ENCODE data around the gene PPFIA2. TPM values are rescaled to one million over a fixed set of nuclear protein-coding genes. Genes with fewer than 3 reads are reported as not detected.

PPFIA2 gene
- total and polyA plus RNA-seq, 3 donors from 2014 or later = 10.5 to 22.1 (median 18.3) TPM

DNA sequence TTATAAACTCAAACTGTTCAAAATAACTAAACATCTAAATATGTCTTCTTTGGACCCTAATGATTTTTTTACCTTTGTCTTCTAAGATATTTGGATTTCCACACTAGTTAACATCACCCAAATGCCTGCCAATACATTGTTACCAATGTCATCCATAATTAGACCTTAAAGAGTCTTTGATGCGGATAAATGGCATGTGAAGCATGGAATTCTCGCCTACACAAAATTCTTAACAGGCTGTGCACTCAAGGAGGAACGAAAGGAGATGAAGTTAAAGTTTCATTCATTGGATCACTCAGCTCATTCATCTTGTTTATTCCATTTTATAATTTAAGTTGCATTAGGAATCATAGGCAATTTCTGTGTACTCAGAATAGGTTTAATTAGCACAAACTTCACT lies 461.5 kb downstream of the PPFIA2 start:
- Histone ChIP-seq H3K27me3 (no peaks in the 10 kb centered on the region), H3K36me3 (ENCODE audit: low read depth, missing control alignments) (no peaks in the 10 kb centered on the region), H3K27ac (no peak overlapping the region), H3K4me3 (no peak overlapping the region), H3K9me3 (no peaks in the 10 kb centered on the region), H3K4me1 (no peaks in the 10 kb centered on the region)
- no peak for TF ChIP-seq POLR2A (IDR thresholded peaks at IDR 0.05)
- no peak for TF ChIP-seq CTCF (IDR thresholded peaks at IDR 0.05)
- 74 to 76% methylated on average over 3 of the region's 3 CpGs for whole genome bisulfite sequencing, 2 donors
- DNase-seq = no peak
- intact Hi-C loops (cut with DNase I; ENCODE audit: low total_unique reads) = no loop called here

DNA sequence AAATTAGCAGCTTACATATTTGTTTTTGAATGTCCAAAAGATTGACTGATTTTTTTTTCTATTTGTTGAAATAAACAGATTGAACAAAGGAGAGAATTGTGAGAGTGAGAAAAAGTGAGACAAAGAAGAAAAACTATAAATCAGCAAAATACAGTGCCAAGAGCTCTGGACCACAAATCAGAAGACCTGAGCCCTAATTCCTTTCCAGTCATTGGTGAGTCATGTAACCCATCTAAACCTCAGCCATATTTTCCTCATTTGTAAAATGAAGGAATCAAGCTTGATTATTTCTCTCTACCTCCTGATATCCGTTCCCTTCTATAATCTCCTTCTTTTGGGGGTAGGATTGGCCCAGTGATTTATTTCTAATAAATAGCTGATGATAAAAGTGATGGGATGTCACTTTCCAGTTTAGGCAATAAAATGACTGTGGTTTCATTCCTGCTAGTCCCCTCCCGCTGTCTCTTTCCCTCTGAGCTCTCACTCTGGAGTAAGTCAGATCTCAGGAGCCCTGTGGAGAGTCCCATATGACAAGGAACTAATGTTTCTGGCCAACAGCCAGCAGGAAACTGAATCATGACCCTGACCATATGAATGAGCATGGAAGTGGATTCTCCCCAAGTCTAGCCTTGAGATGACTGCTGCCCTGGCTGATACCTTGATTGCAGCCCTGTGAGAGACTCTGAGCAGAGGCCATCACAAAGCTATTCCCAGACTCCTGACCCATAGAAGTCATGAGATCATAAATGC lies 462.4 kb downstream of the PPFIA2 start:
- 85 to 86% methylated on average over 2 of the region's 2 CpGs for WGBS, 2 donors
- intact Hi-C loops (cut with DNase I; ENCODE audit: low total_unique reads) = no loop called here
- no peaks in the 10 kb centered on the region for H3K27me3 ChIP-seq
- H3K9me3 ChIP-seq = no peaks in the 10 kb centered on the region
- H3K4me3 ChIP-seq = no peak overlapping the region
- no peaks in the 10 kb centered on the region for H3K4me1 ChIP-seq
- H3K27ac ChIP-seq = no peak overlapping the region
- no peak for TF ChIP-seq CTCF (IDR thresholded peaks at IDR 0.05)
- no peak for TF ChIP-seq POLR2A (IDR thresholded peaks at IDR 0.05)
- DNase-seq = no peak
- no peaks in the 10 kb centered on the region for H3K36me3 ChIP-seq (ENCODE audit: low read depth, missing control alignments)

DNA sequence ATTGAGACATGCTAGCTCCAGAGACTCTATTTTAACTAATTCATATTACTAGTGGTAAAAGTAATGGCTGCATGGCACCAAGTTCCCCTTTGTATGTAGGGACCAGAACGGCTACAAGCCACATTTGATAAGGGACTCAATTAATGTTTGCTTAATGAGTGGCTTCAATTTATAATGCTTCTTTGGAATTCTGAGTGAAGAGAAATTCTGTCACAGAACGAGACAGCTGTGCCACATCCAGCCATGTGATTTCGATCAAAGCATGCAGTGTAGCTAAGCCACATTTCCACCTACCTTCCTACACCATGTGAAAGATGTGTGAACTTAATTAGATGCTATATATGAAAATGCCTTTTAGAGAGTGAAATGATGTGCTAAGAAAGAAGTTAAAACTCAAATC lies 463.9 kb downstream of the PPFIA2 start:
- intact Hi-C loops (cut with DNase I; ENCODE audit: low total_unique reads) = no loop called here
- no peaks in the 10 kb centered on the region for H3K27me3 ChIP-seq
- H3K9me3 ChIP-seq = no peaks in the 10 kb centered on the region
- H3K36me3 ChIP-seq (ENCODE audit: low read depth, missing control alignments) = no peaks in the 10 kb centered on the region
- no peak for DNase-seq
- H3K4me1 ChIP-seq = no peaks in the 10 kb centered on the region
- H3K4me3 ChIP-seq = no peak overlapping the region
- 81 to 86% methylated on average over 3 of the region's 3 CpGs for WGBS, 2 donors
- H3K27ac ChIP-seq = no peak overlapping the region
- TF ChIP-seq CTCF (IDR thresholded peaks at IDR 0.05) (no peak), POLR2A (IDR thresholded peaks at IDR 0.05) (no peak)

DNA sequence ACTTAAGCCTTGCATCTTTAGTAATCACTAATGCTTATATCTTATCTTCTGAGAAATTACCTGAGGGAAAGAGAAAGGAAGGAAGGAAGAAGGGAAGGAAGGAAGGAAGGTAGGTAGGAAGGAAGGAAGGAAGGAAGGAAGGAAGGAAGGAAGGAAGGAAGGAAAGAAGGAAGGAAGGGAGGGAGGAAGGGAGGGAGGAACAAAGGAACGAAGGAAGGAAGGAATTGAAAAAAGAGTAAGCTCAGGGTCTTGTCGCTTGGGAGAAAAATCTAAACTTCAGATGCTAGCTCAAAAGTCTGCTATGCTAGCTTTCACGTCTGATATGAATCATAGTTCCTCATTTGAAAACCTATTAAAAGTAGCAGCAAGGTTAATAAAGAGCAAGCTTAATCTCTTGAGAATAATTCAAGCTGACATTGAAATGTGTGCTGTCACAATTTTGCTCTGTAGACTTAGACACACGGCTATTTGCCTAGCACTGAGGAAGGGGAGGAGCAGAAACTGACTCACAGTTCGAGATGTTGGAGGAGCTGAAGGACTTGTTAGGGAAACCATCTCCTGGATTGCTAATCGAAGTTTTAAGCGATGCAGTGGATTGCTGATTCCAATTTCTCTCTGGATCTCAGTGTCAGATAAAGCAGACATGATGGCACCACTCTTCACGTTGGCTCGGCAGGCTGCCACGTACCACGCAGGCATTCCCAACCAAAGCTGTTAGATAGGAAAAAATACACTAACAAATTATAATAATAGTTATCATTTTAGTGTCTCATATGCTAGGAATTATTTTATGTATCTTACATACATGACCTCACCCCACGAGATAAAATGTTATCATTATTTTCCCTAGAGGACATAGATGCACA lies 464.6 kb downstream of the PPFIA2 start:
- Histone ChIP-seq H3K4me1 (no peaks in the 10 kb centered on the region), H3K4me3 (no peak overlapping the region), H3K27me3 (no peaks in the 10 kb centered on the region), H3K36me3 (ENCODE audit: low read depth, missing control alignments) (no peaks in the 10 kb centered on the region), H3K27ac (no peak overlapping the region), H3K9me3 (no peaks in the 10 kb centered on the region)
- DNase-seq = no peak
- WGBS, 2 donors = 54 to 68% methylated on average over 12 of the region's 12 CpGs
- intact Hi-C loops (cut with DNase I; ENCODE audit: low total_unique reads) = no loop called here
- TF ChIP-seq POLR2A (IDR thresholded peaks at IDR 0.05) = no peak
- TF ChIP-seq CTCF (IDR thresholded peaks at IDR 0.05) = no peak
